Measurements from ENCODE around the gene ANKRD17. TPM values are rescaled to one million over a fixed set of nuclear protein-coding genes. Genes with fewer than 3 reads are reported as not detected.

The ANKRD17 gene
- total RNA-seq, 1 experiment from 2014 or later = 65.7 TPM

DNA sequence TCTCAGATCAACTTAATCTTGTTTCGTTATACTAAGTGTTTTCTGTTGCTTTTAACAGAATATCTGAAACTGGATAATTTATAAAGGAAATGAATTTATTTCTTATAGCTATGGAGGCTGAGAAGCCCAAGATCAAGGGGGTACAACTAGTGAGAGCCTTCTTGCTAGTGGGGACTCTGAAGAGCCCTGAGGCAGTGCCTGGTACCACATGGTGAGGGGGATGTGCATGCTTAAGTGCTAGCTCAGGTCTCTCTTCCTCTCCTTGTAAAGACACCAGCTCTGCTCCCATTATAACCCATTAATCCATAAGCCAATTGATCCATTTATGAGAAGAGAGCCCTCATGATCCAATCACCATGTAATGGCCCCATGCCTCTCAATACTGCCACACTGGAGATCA lies 207.0 kb downstream of the ANKRD17 start:
- no peak for DNase-seq (ENCODE audit: unreplicated experiment)
- BruUV-seq (replicated peaks) = no TSS peak
- TF ChIP-seq, protein P1, sequence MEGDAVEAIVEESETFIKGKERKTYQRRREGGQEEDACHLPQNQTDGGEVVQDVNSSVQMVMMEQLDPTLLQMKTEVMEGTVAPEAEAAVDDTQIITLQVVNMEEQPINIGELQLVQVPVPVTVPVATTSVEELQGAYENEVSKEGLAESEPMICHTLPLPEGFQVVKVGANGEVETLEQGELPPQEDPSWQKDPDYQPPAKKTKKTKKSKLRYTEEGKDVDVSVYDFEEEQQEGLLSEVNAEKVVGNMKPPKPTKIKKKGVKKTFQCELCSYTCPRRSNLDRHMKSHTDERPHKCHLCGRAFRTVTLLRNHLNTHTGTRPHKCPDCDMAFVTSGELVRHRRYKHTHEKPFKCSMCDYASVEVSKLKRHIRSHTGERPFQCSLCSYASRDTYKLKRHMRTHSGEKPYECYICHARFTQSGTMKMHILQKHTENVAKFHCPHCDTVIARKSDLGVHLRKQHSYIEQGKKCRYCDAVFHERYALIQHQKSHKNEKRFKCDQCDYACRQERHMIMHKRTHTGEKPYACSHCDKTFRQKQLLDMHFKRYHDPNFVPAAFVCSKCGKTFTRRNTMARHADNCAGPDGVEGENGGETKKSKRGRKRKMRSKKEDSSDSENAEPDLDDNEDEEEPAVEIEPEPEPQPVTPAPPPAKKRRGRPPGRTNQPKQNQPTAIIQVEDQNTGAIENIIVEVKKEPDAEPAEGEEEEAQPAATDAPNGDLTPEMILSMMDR (IDR thresholded peaks at IDR 0.05; ENCODE audit: unreplicated experiment) = no peak
- ChIA-PET CTCF (no interaction called here), POLR2A (interaction anchor here (0.7 kb wide), 1 partner anchor 208 kb away, joined by 3 read pairs; no protein-coding TSS in a partner anchor)
- H3K4me3 Mint-ChIP-seq (ENCODE audit: unreplicated experiment) = no peak overlapping the region
- H3K27ac Mint-ChIP-seq (ENCODE audit: low read depth, unreplicated experiment) = no peak overlapping the region
- intact Hi-C loops (cut with micrococcal nuclease) = no loop called here
- H3K9me3 Mint-ChIP-seq (ENCODE audit: unreplicated experiment) = no peaks in the 10 kb centered on the region
- no peaks in the 10 kb centered on the region for H3K27me3 Mint-ChIP-seq (ENCODE audit: insufficient read depth, unreplicated experiment)
- peaks cover 27% of the 10 kb centered on the region for H3K36me3 Mint-ChIP-seq (ENCODE audit: insufficient read depth, unreplicated experiment)
- H3K4me1 Mint-ChIP-seq (ENCODE audit: insufficient read depth, unreplicated experiment) = no peaks in the 10 kb centered on the region

DNA sequence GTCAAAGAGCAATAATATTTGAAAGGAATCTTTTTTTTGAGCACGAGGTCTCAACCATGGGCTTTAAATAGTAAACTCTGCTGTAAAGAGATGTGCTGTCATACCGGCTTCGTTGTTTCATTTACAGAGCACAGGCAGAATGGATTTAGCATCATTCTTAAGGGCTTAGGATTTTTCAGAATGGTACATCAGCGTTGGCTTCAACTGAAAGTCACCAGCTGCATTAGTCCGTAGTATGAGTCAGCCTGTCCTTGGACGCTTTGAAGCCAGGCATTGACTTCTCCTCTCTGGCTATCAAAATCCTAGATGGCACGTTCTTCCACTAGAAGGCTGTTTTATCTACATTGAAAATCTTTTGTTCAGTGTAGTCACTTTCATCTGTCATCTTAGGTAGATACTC lies 212.7 kb downstream of the ANKRD17 start:
- Mint-ChIP-seq H3K27ac (ENCODE audit: low read depth, unreplicated experiment) (no peak overlapping the region), H3K4me3 (ENCODE audit: unreplicated experiment) (no peak overlapping the region), H3K27me3 (ENCODE audit: insufficient read depth, unreplicated experiment) (no peaks in the 10 kb centered on the region), H3K36me3 (ENCODE audit: insufficient read depth, unreplicated experiment) (no peaks in the 10 kb centered on the region), H3K4me1 (ENCODE audit: insufficient read depth, unreplicated experiment) (no peaks in the 10 kb centered on the region), H3K9me3 (ENCODE audit: unreplicated experiment) (no peaks in the 10 kb centered on the region)
- ChIA-PET CTCF (interaction anchor here (0.7 kb wide), 1 partner anchor 60 kb away, joined by 3 read pairs; no protein-coding TSS in a partner anchor), POLR2A (no interaction called here)
- intact Hi-C loops (cut with micrococcal nuclease) = no loop called here
- no TSS peak for BruUV-seq (replicated peaks)
- TF ChIP-seq, protein P1 (IDR thresholded peaks at IDR 0.05; ENCODE audit: unreplicated experiment) = no peak
- DNase-seq (ENCODE audit: unreplicated experiment) = no peak

DNA sequence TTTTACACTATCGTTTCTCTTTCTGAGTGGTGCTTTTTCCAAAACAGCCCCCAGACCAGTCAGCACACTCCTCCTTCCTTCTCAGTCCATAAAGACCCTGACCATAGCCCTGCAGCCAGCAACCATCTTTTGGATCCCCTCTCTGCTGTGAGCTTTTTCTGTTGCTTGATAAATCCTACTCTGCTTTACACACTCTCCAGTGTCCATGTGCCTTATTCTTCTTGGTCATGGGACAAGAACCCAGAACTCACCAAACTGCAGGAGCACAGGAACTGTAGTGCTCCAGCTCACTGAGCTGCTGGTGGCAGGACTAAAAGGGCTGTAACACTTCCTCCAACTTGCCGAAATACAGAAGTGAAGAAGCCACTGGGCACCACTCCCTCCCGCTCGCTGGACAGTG lies 221.5 kb downstream of the ANKRD17 start:
- CTCF ChIA-PET = interaction anchor here (0.6 kb wide), 2 partner anchors 318 to 722 kb away, joined by 3 to 4 read pairs; no protein-coding TSS in a partner anchor
- H3K27me3 Mint-ChIP-seq (ENCODE audit: insufficient read depth, unreplicated experiment) = no peaks in the 10 kb centered on the region
- peaks cover 14% of the 10 kb centered on the region for H3K9me3 Mint-ChIP-seq (ENCODE audit: unreplicated experiment)
- H3K4me3 Mint-ChIP-seq (ENCODE audit: unreplicated experiment) = no peak overlapping the region
- no TSS peak for BruUV-seq (replicated peaks)
- intact Hi-C loops (cut with micrococcal nuclease) = no loop called here
- no peaks in the 10 kb centered on the region for H3K36me3 Mint-ChIP-seq (ENCODE audit: insufficient read depth, unreplicated experiment)
- H3K27ac Mint-ChIP-seq (ENCODE audit: low read depth, unreplicated experiment) = no peak overlapping the region
- no peak for DNase-seq (ENCODE audit: unreplicated experiment)
- TF ChIP-seq, protein P1 (IDR thresholded peaks at IDR 0.05; ENCODE audit: unreplicated experiment) = no peak
- POLR2A ChIA-PET = interaction anchor here (0.6 kb wide), 1 partner anchor 647 kb away, joined by 4 read pairs; no protein-coding TSS in a partner anchor
- H3K4me1 Mint-ChIP-seq (ENCODE audit: insufficient read depth, unreplicated experiment) = no peaks in the 10 kb centered on the region

DNA sequence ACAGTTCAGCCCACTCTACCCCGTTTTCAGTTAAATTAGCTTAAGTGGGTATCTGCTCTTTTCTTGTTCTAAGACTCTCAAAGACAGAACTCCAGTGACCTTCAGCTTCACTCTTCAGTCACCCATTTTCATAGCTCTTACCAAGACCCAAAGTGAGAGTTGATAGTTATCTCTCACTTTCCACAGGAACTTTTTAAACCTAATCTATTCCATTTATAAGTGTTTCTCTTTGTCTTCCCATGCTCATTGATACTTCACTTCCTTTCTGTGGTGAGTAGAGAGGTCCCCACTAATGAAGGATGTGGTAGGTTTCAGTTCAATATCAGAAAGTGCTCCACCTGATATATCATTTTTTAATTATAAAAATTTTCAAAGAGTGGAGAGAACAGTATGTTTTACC lies 222.5 kb downstream of the ANKRD17 start:
- BruUV-seq (replicated peaks) = no TSS peak
- H3K9me3 Mint-ChIP-seq (ENCODE audit: unreplicated experiment) = peaks cover 14% of the 10 kb centered on the region
- no peaks in the 10 kb centered on the region for H3K4me1 Mint-ChIP-seq (ENCODE audit: insufficient read depth, unreplicated experiment)
- no peak for DNase-seq (ENCODE audit: unreplicated experiment)
- H3K27me3 Mint-ChIP-seq (ENCODE audit: insufficient read depth, unreplicated experiment) = no peaks in the 10 kb centered on the region
- CTCF ChIA-PET = interaction anchor here (1.0 kb wide), 2 partner anchors 18 to 531 kb away, joined by 4 read pairs; no protein-coding TSS in a partner anchor
- H3K27ac Mint-ChIP-seq (ENCODE audit: low read depth, unreplicated experiment) = no peak overlapping the region
- intact Hi-C loops (cut with micrococcal nuclease) = no loop called here
- H3K4me3 Mint-ChIP-seq (ENCODE audit: unreplicated experiment) = no peak overlapping the region
- no peaks in the 10 kb centered on the region for H3K36me3 Mint-ChIP-seq (ENCODE audit: insufficient read depth, unreplicated experiment)
- TF ChIP-seq, protein P1 (IDR thresholded peaks at IDR 0.05; ENCODE audit: unreplicated experiment) = no peak
- POLR2A ChIA-PET = no interaction called here
